GM19238 (cell line): ENCODE measurements around the gene FSHR.

Source experiments
- DNase-seq: peaks from one replicate; pipeline ENCODE4 v3.0.0; 2011; ENCODE audit warnings: low spot score; ENCODE audit not compliant: insufficient read length

FSHR gene

DNA sequence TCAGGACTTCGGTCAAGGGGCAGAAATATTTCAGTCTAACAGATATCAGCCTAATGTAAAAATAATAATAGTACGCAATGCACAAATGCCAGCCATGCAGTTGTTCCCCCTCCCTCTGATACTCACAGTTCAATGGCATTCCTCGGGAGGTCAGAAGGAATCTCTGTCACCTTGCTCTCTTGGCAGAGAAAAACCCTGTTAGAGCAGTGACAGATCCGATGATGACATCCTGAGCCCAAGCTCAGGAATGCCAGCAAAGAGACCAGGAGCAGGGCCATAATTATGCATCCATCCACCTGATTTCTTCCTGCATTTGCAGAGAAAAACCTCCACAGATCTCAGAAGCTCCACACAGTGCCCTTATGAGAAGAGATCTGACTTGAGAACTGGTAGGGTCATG is at the start of gene FSHR:
Gene FSHR (minus strand): TSS at position 376 of the 400 bp plus-strand sequence. CDS start 98 bp downstream, at position 278.
- no peak for DNase-seq

GRCh38 chr2:49199266-49199665 is 45.0 kb upstream of the FSHR start:
- no peak for DNase-seq

GRCh38 chr2:49194701-49195100 is 40.4 kb upstream of the FSHR start:
- no peak for DNase-seq

DNA sequence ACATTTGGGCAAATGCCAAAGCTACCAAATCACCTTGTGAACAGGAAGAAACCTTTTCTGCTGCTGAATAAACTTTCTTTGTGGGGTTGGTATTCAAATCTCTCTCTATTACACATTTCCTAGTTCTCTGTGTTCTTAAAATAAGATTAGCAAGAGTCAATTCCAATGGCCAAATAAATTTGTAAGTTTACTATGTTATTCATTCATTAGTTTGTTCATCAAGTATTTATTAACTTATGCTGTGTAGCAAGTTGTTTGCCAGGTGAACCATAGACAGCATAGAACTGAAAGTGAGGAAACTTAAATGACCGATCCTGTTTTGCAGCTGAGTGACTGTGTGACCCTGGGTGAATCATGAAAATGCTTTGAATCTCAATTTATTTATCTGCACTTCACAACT is 37.7 kb upstream of the FSHR start:
- DNase-seq = no peak

DNA sequence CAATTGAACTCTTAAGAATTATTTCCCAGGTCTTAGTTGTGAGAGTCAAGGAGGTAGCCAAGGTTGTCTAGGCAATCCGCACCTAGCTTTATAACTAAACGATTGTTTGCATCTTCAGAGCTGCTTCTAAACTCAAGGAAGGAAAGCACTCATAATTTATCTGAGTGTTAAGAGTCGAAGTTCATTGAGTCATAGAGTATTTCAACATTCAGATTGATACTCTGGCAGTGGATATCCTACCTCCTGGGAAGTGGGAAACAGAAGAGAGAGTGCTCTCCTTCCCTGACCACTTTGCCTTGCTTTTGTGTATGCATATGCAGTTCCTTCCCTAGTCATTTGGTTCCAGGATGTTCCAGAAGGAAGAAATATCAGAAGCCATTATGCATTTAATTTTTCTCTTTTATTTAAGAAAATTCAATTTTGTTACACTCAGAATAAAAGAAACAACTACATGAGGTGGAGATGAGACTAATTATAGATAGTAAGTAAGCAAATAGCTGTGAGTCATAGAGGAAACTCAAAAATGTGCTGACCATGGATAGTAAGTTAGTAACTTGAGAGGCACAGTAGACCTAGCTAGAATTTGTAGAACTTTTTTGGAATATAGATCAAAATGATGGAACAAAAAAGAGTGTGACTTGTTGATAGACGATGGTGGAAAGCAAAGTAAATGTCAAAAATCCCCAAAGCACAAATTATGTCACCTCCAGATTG is 35.4 kb upstream of the FSHR start:
- DNase-seq = no peak

GRCh38 chr2:49186050-49186648 is 31.8 kb upstream of the FSHR start:
- no peak for DNase-seq

DNA sequence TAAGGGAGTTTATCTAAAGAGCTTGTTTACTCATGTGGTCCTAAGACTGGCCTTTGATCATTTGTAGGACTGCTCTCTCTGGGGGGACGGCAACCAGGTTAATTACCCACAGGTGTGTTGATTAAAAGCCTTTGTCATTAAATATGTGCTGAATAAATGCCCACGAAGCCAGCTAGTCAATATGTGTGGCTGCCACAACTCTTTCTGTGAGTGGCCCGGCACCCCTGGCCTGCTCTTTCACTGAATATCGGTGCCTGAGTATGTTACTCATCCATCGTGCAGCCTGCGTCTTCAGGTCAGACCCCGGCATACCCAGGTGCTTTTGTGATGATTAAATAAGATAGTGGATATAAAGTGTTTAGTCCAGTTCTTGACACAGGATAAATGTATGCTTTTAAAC is 24.3 kb upstream of the FSHR start:
- no peak for DNase-seq

DNA sequence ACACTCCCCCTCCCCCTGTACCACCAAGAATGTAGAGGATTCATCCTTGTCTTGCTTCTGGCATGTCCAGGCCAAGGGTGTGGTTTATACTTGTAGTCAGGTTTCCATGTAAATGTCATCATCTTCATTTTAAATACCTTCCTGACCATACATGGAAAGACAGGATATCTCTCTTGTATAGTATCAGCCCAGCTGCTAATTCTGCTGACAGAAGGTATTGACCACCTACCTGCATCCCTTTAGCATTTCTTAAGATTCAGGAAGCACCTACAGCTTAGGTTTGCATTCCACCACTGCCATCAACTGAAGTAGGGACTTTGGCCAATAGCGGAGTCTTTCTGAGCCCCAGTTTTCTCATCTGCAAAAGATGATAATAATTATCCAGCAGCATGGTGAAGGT is 22.9 kb upstream of the FSHR start:
- no peak for DNase-seq

DNA sequence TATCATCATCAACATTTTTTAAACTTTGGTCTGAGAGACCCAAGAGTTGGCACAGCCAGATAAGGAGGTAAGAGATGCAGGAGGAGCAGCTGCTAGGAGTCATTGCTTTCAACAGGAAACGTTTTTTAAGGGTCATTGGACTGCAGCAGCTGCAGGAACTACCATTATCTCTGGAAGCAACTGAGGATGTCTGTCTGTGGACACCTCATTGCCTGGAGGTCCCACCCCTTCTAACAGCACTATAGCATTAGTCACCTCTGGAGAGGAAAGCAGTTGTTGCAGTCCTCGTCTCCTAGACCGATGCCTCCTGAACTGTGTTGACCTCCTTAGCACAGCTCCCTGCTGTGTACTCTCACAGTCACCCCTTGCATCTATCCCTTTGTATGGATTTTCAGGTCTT is 21.5 kb upstream of the FSHR start:
- no peak for DNase-seq

DNA sequence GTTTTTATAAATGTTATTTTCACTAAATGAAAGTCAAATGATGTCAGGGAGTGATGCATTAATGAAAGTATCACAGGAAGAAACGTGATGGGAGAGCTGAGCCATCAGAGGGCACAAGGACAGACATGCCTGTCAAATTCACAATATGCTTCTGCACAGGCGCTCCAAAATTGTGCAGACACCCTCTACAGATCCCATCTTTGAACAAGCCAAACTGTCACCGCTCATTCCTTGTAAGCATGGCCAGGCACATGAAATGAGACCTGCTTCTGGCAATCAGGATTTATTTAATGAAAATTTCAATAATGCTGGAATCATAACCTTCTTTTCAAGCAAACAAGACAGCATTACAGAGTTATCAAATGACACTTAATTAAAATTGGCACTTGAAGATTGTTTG is 20.4 kb upstream of the FSHR start:
- DNase-seq = no peak

DNA sequence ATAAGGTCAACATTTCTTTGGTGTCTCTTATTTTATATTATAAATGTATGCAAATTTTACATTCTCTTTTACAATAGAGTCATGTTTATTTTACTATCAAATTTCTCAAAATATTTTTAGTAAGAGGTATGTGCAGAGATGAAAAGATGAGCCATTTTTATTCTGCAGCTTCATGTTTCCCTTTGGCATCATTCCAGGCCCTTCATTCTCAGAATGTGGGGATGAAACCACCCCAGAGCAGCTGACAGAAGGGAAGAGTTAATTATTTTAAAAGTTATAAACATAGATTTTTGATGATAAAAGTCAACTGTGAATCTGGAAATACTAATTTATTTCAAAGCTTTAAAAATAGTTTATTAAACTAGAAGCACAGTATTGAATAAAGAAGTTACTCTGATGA is 12.8 kb upstream of the FSHR start:
- no peak for DNase-seq

DNA sequence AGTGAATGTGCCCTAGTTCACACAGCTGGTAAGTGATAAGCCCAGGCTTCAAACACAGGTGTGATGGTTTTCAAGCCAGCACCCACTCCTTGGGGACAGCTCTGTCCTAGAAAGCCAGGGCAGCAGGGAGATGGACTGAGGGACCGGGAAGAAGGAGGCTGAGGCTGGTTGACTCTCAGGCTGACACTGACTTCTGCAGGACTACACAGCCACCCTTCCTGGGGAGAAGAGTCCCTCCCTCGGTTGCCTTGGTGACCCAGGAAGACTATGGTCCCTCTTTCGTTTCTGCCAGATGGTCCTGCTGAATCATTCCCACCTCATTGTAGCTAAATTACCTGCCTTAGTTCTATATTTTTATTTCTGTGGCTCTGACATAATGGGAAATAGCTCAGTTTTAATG is 11.3 kb upstream of the FSHR start:
- no peak for DNase-seq

DNA sequence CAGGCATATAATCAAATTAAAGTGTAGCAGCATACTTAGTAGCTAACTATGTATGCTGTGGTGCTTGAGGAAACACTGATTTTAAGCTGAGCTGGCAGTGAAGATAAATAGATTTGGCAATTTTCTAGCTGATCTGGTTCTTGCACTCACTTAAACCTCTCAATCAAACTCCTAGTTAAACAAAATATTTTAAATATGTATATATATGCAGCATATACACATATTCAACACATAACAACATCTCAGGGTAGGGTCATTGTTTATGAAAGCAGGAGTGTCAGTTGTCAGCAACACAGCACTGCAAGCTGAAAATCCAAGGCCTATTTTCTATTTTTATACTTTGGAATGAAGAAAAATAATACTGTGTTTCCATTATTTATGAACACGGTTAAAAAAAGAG is 10.4 kb upstream of the FSHR start:
- no peak for DNase-seq

DNA sequence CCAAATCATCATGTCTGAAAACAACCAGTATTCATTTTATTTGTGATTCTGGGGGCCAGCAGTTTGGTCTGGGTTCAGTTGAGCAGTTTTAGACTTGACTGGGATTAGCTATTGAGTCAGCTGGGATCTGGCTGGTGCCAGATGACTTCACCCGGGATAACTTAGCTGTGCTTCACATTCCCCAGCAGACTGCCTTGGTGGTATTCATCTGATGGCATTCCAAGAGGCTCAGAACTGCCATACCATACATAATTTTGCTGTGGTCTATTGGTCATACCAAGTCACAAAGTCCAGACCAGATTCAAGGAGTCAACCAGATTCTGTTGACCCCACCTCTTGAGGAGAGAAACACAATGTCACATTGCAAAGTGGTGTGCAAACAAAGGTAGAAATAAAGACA is 7.8 kb upstream of the FSHR start:
- DNase-seq = no peak

- DNase-seq = no peak
These were observed 576 bp upstream of the FSHR start for GRCh38 chr2:49154891-49155290.

- DNase-seq = no peak
These were observed 1.1 kb downstream of the FSHR start for GRCh38 chr2:49153252-49153651.

DNA sequence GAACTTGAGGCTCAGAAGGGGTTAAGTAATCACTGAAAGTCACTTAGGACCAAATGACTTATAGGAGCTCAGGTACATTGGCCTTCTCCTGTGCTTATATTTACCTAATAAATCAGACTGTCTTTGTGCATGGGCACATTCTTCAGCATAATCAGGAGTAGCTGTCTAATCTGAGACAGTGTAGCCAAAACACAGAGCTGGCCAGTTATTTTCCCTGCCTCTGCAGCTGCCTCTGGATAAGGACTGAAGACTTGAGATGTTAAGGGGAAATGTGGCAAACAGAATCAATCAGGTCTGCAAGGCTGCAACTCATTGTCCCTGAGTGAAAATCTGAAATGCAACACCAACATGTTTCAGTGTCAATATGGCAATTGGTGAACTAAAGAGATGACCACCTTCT is 1.5 kb downstream of the FSHR start:
- no peak for DNase-seq

- DNase-seq = no peak
These were observed 7.9 kb downstream of the FSHR start for GRCh38 chr2:49146401-49146800.

- no peak for DNase-seq
These were observed 22.5 kb downstream of the FSHR start for GRCh38 chr2:49131801-49132200.

DNA sequence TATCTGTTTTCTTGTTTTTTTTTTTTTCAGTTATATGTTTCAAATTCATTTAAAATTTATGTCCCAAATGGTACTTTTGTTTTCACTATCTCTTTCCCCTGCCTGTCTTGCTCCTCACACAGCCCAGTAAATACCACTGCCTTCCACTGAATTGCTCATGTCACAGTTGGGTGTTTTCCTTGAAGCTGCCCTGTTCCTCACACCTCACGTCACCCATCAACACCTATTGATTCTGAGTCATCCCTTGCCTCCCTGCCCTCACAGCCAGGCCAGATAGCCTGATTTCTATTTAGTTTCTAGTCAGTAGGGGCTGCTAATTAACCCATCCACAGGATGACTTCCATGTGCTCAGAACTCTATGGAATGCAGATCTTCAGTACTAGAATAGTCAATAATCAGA is 25.3 kb downstream of the FSHR start:
- DNase-seq = no peak

GRCh38 chr2:49123600-49123999 is 30.7 kb downstream of the FSHR start:
- no peak for DNase-seq

- no peak for DNase-seq
These were observed 32.2 kb downstream of the FSHR start for GRCh38 chr2:49122107-49122506.

- DNase-seq = no peak
These were observed 41.3 kb downstream of the FSHR start for GRCh38 chr2:49113046-49113445.
